Astrocyte (in vitro differentiated cells and primary cell): ENCODE data around the gene NDUFB7. TPM values are rescaled to one million over a fixed set of nuclear protein-coding genes. Genes with fewer than 3 reads are reported as not detected.

ENCODE experiments used
- DNase-seq: peaks from one replicate; pipeline ENCODE4 v3.0.0-alpha.2; 2010; ENCODE audit warnings: low read depth
- FAIRE-seq: peaks from 2 replicates; lab custom pipeline; 2011; peaks lifted over from hg19 to GRCh38; lab: Jason Lieb, UNC
- H2AFZ ChIP-seq: 2 replicates; pipeline ENCODE4 v1.6.0; 2012; ENCODE audit warnings: low read depth, low read length, inconsistent platforms
- H3K27ac ChIP-seq: 2 replicates; pipeline ENCODE4 v1.5.1; 2011; ENCODE audit warnings: low read depth, low read length, inconsistent platforms
- H3K27me3 ChIP-seq: 2 replicates; pipeline ENCODE4 v1.6.0; 2011; ENCODE audit warnings: low read length, inconsistent platforms; ENCODE audit not compliant: insufficient read depth
- H3K36me3 ChIP-seq: 2 replicates; pipeline ENCODE4 v1.5.1; 2011; ENCODE audit warnings: low read length, inconsistent platforms; ENCODE audit not compliant: insufficient read depth
- H3K4me1 ChIP-seq: 2 replicates; pipeline ENCODE4 v1.5.1; 2011; ENCODE audit warnings: low read length, inconsistent platforms; ENCODE audit not compliant: insufficient read depth
- H3K4me2 ChIP-seq: 2 replicates; pipeline ENCODE4 v1.6.0; 2012; ENCODE audit warnings: low read length, inconsistent platforms
- H3K4me3 ChIP-seq: 2 replicates; pipeline ENCODE4 v1.5.1; 2011; ENCODE audit warnings: low read depth, mild to moderate bottlenecking, low read length, inconsistent platforms; ENCODE audit not compliant: insufficient read depth
- H3K79me2 ChIP-seq: 2 replicates; pipeline ENCODE4 v1.6.0; 2012; ENCODE audit warnings: mild to moderate bottlenecking, low read length, inconsistent platforms; ENCODE audit not compliant: insufficient read depth
- H3K9ac ChIP-seq: 2 replicates; pipeline ENCODE4 v1.6.0; 2012; ENCODE audit warnings: mild to moderate bottlenecking, low read length, inconsistent platforms
- H3K9me3 ChIP-seq: 2 replicates; pipeline ENCODE4 v1.5.1; 2012; ENCODE audit warnings: low read depth, mild to moderate bottlenecking, low read length, inconsistent platforms; ENCODE audit not compliant: insufficient read depth
- H4K20me1 ChIP-seq: 2 replicates; pipeline ENCODE4 v1.6.0; 2012; ENCODE audit warnings: low read length, inconsistent platforms; ENCODE audit not compliant: insufficient read depth
- H3K27ac Mint-ChIP-seq: one replicate; pipeline ENCODE4 v1.8.0; 2021; ENCODE audit warnings: mild to moderate bottlenecking, mixed read lengths; ENCODE audit not compliant: unreplicated experiment
- H3K27me3 Mint-ChIP-seq: one replicate; pipeline ENCODE4 v1.8.0; 2021; ENCODE audit warnings: low read depth, mixed read lengths; ENCODE audit not compliant: unreplicated experiment
- H3K36me3 Mint-ChIP-seq: one replicate; pipeline ENCODE4 v1.8.0; 2021; ENCODE audit warnings: low read depth, mixed read lengths; ENCODE audit not compliant: unreplicated experiment
- H3K4me1 Mint-ChIP-seq: one replicate; pipeline ENCODE4 v1.8.0; 2021; ENCODE audit warnings: low read depth, mixed read lengths; ENCODE audit not compliant: unreplicated experiment
- H3K4me3 Mint-ChIP-seq: one replicate; pipeline ENCODE4 v1.8.0; 2021; ENCODE audit warnings: mild to moderate bottlenecking, moderate library complexity, mixed read lengths; ENCODE audit not compliant: unreplicated experiment
- H3K9me3 Mint-ChIP-seq: one replicate; pipeline ENCODE4 v1.8.0; 2021; ENCODE audit warnings: mild to moderate bottlenecking, mixed read lengths; ENCODE audit not compliant: unreplicated experiment
- EZH2 ChIP-seq: IDR thresholded peaks from 2 replicates; pipeline ENCODE4 v1.6.1; 2012; ENCODE audit warnings: mild to moderate bottlenecking, low read length, inconsistent platforms; ENCODE audit not compliant: insufficient read depth
- total RNA-seq: library from RNA; stranded (reverse); gene quantifications from 2 replicates; pipeline ENCODE4 v1.2.1, GENCODE V29; 2021
- TF ChIP-seq, protein P1 (sequence below): IDR thresholded peaks from 2 replicates; pipeline ENCODE4 v1.5.1; 2011; ENCODE audit warnings: low read depth, mild to moderate bottlenecking, inconsistent platforms, low read length, moderate library complexity; ENCODE audit not compliant: insufficient read depth

The NDUFB7 gene
- total RNA-seq, 1 donor from 2014 or later: 161 TPM

DNA sequence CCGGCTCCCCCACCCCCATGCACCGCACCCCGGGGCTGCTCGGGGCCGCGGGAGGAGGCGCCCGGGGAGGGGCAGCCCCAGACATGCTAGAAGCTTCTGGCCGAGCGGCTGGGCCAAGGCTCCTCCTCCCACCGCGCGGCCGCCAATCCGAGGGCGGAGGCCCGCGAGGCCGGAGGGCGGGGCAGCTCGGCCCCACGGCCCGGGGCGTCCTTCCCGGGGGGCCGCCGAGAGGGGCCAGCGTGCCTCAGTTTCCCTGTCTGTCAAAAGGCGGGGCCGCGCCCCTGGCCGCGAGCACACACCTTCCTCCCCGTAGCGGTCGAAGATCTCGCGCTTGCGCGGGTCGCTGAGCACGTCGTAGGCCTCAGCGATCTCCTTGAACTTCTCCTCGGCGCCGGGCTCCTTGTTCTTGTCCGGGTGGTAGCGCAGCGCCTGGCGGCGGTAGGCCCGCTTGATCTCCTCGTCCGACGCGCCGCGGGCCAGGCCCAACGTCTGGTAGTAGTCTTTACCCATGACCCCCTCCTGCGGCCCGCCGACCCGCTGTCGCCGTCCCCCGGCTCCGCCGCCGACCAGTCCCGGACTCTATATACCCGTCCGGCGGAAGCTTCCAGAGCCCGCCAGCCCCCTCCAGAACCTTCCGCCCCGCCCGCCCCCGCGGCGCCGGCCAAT, 53.9 kb downstream of the NDUFB7 start, which contains the start of gene DNAJB1:
Gene DNAJB1, minus strand, starts transcription at position 558 of the 666 bp plus-strand sequence. Its CDS starts 48 bp downstream, at position 510.
- Mint-ChIP-seq H3K9me3 (peaks cover 1% of the 10 kb centered on the region), H3K4me1 (peaks cover 37% of the 10 kb centered on the region), H3K4me3 (peak within 1 kb of the TSS; percentile 90), H3K27ac (peak within 1 kb of the TSS; percentile 96), H3K36me3 (peaks cover 23% of the 10 kb centered on the region), H3K27me3 (no peaks in the 10 kb centered on the region)
- H3K9me3 ChIP-seq: no peaks in the 10 kb centered on the region
- H3K27me3 ChIP-seq: no peaks in the 10 kb centered on the region
- H3K4me2 ChIP-seq: peak within 1 kb of the TSS; percentile 96
- peak within 1 kb of the TSS; percentile 96 for H3K9ac ChIP-seq
- FAIRE-seq: no peak
- H2AFZ ChIP-seq: peak within 1 kb of the TSS; percentile 98
- peaks cover 39% of the 10 kb centered on the region for H4K20me1 ChIP-seq
- H3K4me1 ChIP-seq: peaks cover 34% of the 10 kb centered on the region
- H3K4me3 ChIP-seq: peak within 1 kb of the TSS; percentile 91
- H3K79me2 ChIP-seq: peaks cover 42% of the 10 kb centered on the region
- peaks cover 24% of the 10 kb centered on the region for H3K36me3 ChIP-seq
- peak within 1 kb of the TSS; percentile 89 for H3K27ac ChIP-seq
- DNase-seq: peak; percentile 47
- no peak for TF ChIP-seq EZH2
- TF ChIP-seq, protein P1, sequence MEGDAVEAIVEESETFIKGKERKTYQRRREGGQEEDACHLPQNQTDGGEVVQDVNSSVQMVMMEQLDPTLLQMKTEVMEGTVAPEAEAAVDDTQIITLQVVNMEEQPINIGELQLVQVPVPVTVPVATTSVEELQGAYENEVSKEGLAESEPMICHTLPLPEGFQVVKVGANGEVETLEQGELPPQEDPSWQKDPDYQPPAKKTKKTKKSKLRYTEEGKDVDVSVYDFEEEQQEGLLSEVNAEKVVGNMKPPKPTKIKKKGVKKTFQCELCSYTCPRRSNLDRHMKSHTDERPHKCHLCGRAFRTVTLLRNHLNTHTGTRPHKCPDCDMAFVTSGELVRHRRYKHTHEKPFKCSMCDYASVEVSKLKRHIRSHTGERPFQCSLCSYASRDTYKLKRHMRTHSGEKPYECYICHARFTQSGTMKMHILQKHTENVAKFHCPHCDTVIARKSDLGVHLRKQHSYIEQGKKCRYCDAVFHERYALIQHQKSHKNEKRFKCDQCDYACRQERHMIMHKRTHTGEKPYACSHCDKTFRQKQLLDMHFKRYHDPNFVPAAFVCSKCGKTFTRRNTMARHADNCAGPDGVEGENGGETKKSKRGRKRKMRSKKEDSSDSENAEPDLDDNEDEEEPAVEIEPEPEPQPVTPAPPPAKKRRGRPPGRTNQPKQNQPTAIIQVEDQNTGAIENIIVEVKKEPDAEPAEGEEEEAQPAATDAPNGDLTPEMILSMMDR: no peak

DNA sequence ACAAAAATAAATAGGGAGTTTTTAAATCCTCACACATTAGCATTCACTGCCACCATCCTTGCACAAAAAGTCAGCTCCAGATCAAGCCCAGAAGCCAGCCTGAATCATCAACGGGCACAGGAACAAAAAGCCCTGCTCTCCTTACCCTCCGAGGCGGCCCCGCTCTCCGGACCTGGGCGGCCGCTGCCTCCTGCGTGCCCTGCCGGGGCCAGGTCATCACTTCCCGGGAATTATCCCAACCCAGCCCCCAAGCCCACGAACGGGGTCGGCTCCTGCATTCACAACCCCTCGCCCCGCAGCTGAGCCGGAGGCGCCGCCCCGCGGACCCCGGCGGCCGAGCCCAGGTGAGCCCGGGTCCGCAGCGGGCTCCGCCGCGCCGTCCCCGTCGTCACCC, 54.4 kb downstream of the NDUFB7 start:
- Histone ChIP-seq H3K4me1 (peaks cover 31% of the 10 kb centered on the region), H3K4me2 (peak overlapping the region; percentile 96), H3K9me3 (no peaks in the 10 kb centered on the region), H3K27me3 (no peaks in the 10 kb centered on the region), H3K4me3 (peak overlapping the region; percentile 91), H2AFZ (no peak overlapping the region), H3K79me2 (peaks cover 42% of the 10 kb centered on the region), H4K20me1 (peaks cover 39% of the 10 kb centered on the region), H3K9ac (peak overlapping the region; percentile 96), H3K36me3 (peaks cover 24% of the 10 kb centered on the region), H3K27ac (peak overlapping the region; percentile 89)
- Mint-ChIP-seq H3K4me1 (peaks cover 33% of the 10 kb centered on the region), H3K27me3 (no peaks in the 10 kb centered on the region), H3K4me3 (peak overlapping the region; percentile 89), H3K27ac (peak overlapping the region; percentile 85), H3K9me3 (peaks cover 1% of the 10 kb centered on the region), H3K36me3 (peaks cover 23% of the 10 kb centered on the region)
- TF ChIP-seq, protein P1: no peak
- no peak for TF ChIP-seq EZH2
- DNase-seq (no peak), FAIRE-seq (no peak)
